Measurements from ENCODE around the gene CHN2. TPM values are rescaled to one million over a fixed set of nuclear protein-coding genes. Genes with fewer than 3 reads are reported as not detected.

The CHN2 gene
- total and polyA plus RNA-seq, 2 donors (not counting 1 experiment from before 2014, with no cell fraction given), result 0.86 to 1.4 TPM

- Mint-ChIP-seq H3K9me3 (ENCODE audit: insufficient read depth) (no peaks in the 10 kb centered on the region), H3K4me3 (no peak overlapping the region), H3K27me3 (no peaks in the 10 kb centered on the region), H3K27ac (no peak overlapping the region), H3K4me1 (no peaks in the 10 kb centered on the region)
- H4K20me1 ChIP-seq (ENCODE audit: control insufficient read depth, insufficient read depth, low read length, poor library complexity, severe bottlenecking), result no peaks in the 10 kb centered on the region
- no peaks in the 10 kb centered on the region for H3K9me3 ChIP-seq (ENCODE audit: control extremely low read depth in 1 of 3, control insufficient read depth in 2 of 3, insufficient read depth in 1 of 3, low read length in 2 of 3)
- H3K79me2 ChIP-seq (ENCODE audit: control insufficient read depth, insufficient read depth, low read length), result no peaks in the 10 kb centered on the region
- H3K27me3 ChIP-seq (replicated peaks in 1 of 4; ENCODE audit: control extremely low read depth in 1 of 4, control insufficient read depth in 3 of 4, insufficient read depth in 4 of 4, low read length in 3 of 4), result no peaks in the 10 kb centered on the region
- CTCF ChIA-PET, result no interaction called here
- no peak for ATAC-seq (ENCODE audit: low read depth)
- no peaks in the 10 kb centered on the region for H3K36me3 ChIP-seq (replicated peaks in 1 of 2; ENCODE audit: control extremely low read depth in 1 of 2, control insufficient read depth in 1 of 2, extremely low read depth in 1 of 2, insufficient read depth in 2 of 2, low read length in 1 of 2)
- no peak for TF ChIP-seq CTCF (IDR thresholded peaks at IDR 0.05)
- TF ChIP-seq EZH2 (IDR thresholded peaks at IDR 0.05; ENCODE audit: borderline replicate concordance, insufficient read depth, low read depth, low read length, poor library complexity, severe bottlenecking), result no peak
- intact Hi-C loops (cut with micrococcal nuclease), result no loop called here
- no peak overlapping the region for H3K4me2 ChIP-seq (replicated peaks; ENCODE audit: low read depth, low read length, poor library complexity, severe bottlenecking)
- no peak overlapping the region for H3K4me3 ChIP-seq (ENCODE audit: control extremely low read depth in 1 of 5, extremely low read depth in 1 of 5, insufficient read depth in 1 of 5, low read depth in 2 of 5, low read length in 4 of 5)
- WGBS (ENCODE audit: insufficient coverage), result 90% methylated on average over 6 of the region's 7 CpGs
- no peak overlapping the region for H3K27ac ChIP-seq (ENCODE audit: low read length in 2 of 2)
- POLR2A ChIA-PET, result no interaction called here
- H3K9ac ChIP-seq (ENCODE audit: low read length), result no peak overlapping the region
- no peak overlapping the region for H2AFZ ChIP-seq (ENCODE audit: insufficient read depth, low read depth, low read length, poor library complexity, severe bottlenecking)
- DNase-seq, result no peak
- no peaks in the 10 kb centered on the region for H3K4me1 ChIP-seq (ENCODE audit: control insufficient read depth in 2 of 2, insufficient read depth in 2 of 2, low read length in 2 of 2)
Observed at GRCh38 chr7:29457141-29457561, 262.6 kb downstream of the CHN2 start.

GRCh38 chr7:29457565-29458011, 263.0 kb downstream of the CHN2 start:
- WGBS (ENCODE audit: insufficient coverage), result 100% methylated on average over 5 of the region's 7 CpGs

More at GRCh38 chr7:29457565-29458011, 263.0 kb downstream of the CHN2 start:
- Mint-ChIP-seq H3K9me3 (ENCODE audit: insufficient read depth) (no peaks in the 10 kb centered on the region), H3K4me1 (no peaks in the 10 kb centered on the region), H3K27ac (no peak overlapping the region), H3K27me3 (no peaks in the 10 kb centered on the region), H3K4me3 (no peak overlapping the region)
- H2AFZ ChIP-seq (ENCODE audit: insufficient read depth, low read depth, low read length, poor library complexity, severe bottlenecking), result no peak overlapping the region
- H3K4me3 ChIP-seq (ENCODE audit: control extremely low read depth in 1 of 5, extremely low read depth in 1 of 5, insufficient read depth in 1 of 5, low read depth in 2 of 5, low read length in 4 of 5), result no peak overlapping the region
- intact Hi-C loops (cut with micrococcal nuclease), result no loop called here
- ChIA-PET CTCF (no interaction called here), POLR2A (no interaction called here)
- no peaks in the 10 kb centered on the region for H4K20me1 ChIP-seq (ENCODE audit: control insufficient read depth, insufficient read depth, low read length, poor library complexity, severe bottlenecking)
- ATAC-seq (ENCODE audit: low read depth) (no peak), DNase-seq (no peak)
- no peak for TF ChIP-seq EZH2 (IDR thresholded peaks at IDR 0.05; ENCODE audit: borderline replicate concordance, insufficient read depth, low read depth, low read length, poor library complexity, severe bottlenecking)
- TF ChIP-seq CTCF (IDR thresholded peaks at IDR 0.05), result no peak
- no peaks in the 10 kb centered on the region for H3K27me3 ChIP-seq (replicated peaks in 1 of 4; ENCODE audit: control extremely low read depth in 1 of 4, control insufficient read depth in 3 of 4, insufficient read depth in 4 of 4, low read length in 3 of 4)
- no peaks in the 10 kb centered on the region for H3K36me3 ChIP-seq (replicated peaks in 1 of 2; ENCODE audit: control extremely low read depth in 1 of 2, control insufficient read depth in 1 of 2, extremely low read depth in 1 of 2, insufficient read depth in 2 of 2, low read length in 1 of 2)
- H3K4me1 ChIP-seq (ENCODE audit: control insufficient read depth in 2 of 2, insufficient read depth in 2 of 2, low read length in 2 of 2), result no peaks in the 10 kb centered on the region
- no peaks in the 10 kb centered on the region for H3K79me2 ChIP-seq (ENCODE audit: control insufficient read depth, insufficient read depth, low read length)
- H3K9ac ChIP-seq (ENCODE audit: low read length), result no peak overlapping the region
- H3K4me2 ChIP-seq (replicated peaks; ENCODE audit: low read depth, low read length, poor library complexity, severe bottlenecking), result no peak overlapping the region
- H3K9me3 ChIP-seq (ENCODE audit: control extremely low read depth in 1 of 3, control insufficient read depth in 2 of 3, insufficient read depth in 1 of 3, low read length in 2 of 3), result no peaks in the 10 kb centered on the region
- H3K27ac ChIP-seq (ENCODE audit: low read length in 2 of 2), result no peak overlapping the region

Measured in B cell (primary cell).